Thyroid gland (tissue), 4 donors: Measurements from ENCODE around the gene C11orf71. TPM values are rescaled to one million over a fixed set of nuclear protein-coding genes. Genes with fewer than 3 reads are reported as not detected.

Experiments
- DNase-seq, 2 donors: peaks; one replicate each; pipeline ENCODE4 v3.0.0-alpha.2; 2019
- H3K27ac ChIP-seq, 3 donors: fragments of 200-600 bp; sonication (generic); 1 replicate in 2 of 3; 2 replicates in 1 of 3; pipeline ENCODE4 v1.5.1; 2016 to 2019; ENCODE audit warnings: mild to moderate bottlenecking in 1 of 3, moderate library complexity in 1 of 3
- H3K27me3 ChIP-seq: fragments of 200-600 bp; sonication (generic); one replicate; pipeline ENCODE4 v1.5.1; 2019
- H3K36me3 ChIP-seq, 2 donors: fragments of 200-600 bp; sonication (generic); one replicate each; pipeline ENCODE4 v1.5.1; 2016 to 2019
- H3K4me1 ChIP-seq, 2 donors: fragments of 200-600 bp; sonication (generic); one replicate each; pipeline ENCODE4 v1.5.1; 2017 to 2019
- H3K4me3 ChIP-seq, 3 donors: fragments of 200-600 bp; sonication (generic); replicated peaks in 1 of 3; 1 replicate in 2 of 3; 2 replicates in 1 of 3; pipeline ENCODE4 v1.5.1; 2016; ENCODE audit warnings: mild to moderate bottlenecking in 1 of 3
- H3K9me3 ChIP-seq: fragments of 200-600 bp; sonication (generic); one replicate; pipeline ENCODE4 v1.5.1; 2017
- POLR2A ChIP-seq, 2 donors: fragments of 450-650 bp; IDR thresholded peaks; one replicate each; pipeline ENCODE4 v1.6.1; 2017; ENCODE audit warnings: antibody characterized with exemption in 2 of 2, mild to moderate bottlenecking in 2 of 2, moderate library complexity in 1 of 2
- WGBS, 2 donors: methylation state at CpG; one replicate each; pipeline ENCODE4 v1.1.5; 2017; 5-methylcytosine and 5-hydroxymethylcytosine counted together
- intact Hi-C: fragments of 100-400 bp; cut with DNase I; formaldehyde crosslinking; loops from one replicate; pipeline ENCODE4 v1.15.1; 2023
- total RNA-seq, 4 donors: library from RNA; depleted of rRNA; stranded (reverse); fragments of >200 nt; gene quantifications; one replicate each; pipeline ENCODE4 v1.2.3, GENCODE V29; 2016
- TF ChIP-seq, protein P1 (sequence below), 6 experiments: fragments of 200-600 bp in 3 of 6; fragments of 450-650 bp in 3 of 6; sonication (generic) in 3 of 6; IDR thresholded peaks; one replicate each; pipeline ENCODE4 v1.5.1; 2016 to 2019; ENCODE audit warnings: antibody characterized with exemption in 6 of 6, mild to moderate bottlenecking in 2 of 6, inconsistent platforms in 1 of 6, moderate library complexity in 1 of 6

C11orf71 gene, protein sequence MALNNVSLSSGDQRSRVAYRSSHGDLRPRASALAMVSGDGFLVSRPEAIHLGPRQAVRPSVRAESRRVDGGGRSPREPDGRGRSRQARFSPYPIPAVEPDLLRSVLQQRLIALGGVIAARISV
- 10 to 100 TPM; 13.6 to 19.7 (median 16.2) TPM for total RNA-seq

DNA sequence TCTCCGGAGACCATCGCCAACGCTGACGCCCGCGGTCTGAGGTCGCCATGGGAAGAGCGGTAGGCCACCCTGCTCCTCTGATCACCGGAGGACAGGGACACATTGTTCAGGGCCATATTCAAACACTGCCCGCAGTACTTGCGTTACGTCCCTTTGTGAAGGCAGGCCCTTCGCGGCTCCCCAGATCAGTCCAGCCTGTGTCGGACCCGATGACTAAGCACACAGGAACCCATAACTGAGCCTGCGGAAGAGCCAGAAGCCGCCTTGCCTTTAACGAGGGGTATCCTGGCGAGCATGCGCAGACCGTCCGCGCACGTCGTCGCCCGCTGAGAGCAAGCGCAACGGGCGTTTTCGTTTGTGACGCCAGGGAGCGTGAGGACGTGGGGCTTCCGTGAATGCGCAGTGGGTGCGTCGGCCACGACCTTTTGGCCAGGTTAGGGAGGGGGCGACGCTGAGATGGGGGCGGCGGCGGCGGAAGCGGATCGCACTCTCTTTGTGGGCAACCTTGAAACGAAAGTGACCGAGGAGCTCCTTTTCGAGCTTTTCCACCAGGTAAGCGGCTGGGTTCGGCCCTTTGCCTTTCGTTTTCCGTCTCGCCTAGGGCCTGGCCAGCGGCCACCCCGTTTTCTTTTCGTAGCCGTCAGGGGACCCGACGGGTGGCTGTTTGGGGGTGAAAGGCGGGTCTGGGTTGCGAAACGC lies at the start of gene C11orf71, which contains the start of gene RBM7:
Gene C11orf71, minus strand, starts transcription at position 296 of the 699 bp plus-strand sequence. Its CDS starts 180 bp downstream, at position 116.
Gene RBM7, plus strand, starts transcription at position 451 of the 699 bp plus-strand sequence. Its CDS starts 6 bp downstream, at position 457.
- H3K9me3 ChIP-seq: no peaks in the 10 kb centered on the region
- peak within 1 kb of the TSS; percentile 90 to 99 (median 98) for H3K27ac ChIP-seq
- intact Hi-C loops: no loop called here
- H3K4me1 ChIP-seq: peaks cover 15 to 24% of the 10 kb centered on the region in 2 donors
- TF ChIP-seq POLR2A (IDR thresholded peaks at IDR 0.05): peak; percentile 83 to 99
- TF ChIP-seq, protein P1, sequence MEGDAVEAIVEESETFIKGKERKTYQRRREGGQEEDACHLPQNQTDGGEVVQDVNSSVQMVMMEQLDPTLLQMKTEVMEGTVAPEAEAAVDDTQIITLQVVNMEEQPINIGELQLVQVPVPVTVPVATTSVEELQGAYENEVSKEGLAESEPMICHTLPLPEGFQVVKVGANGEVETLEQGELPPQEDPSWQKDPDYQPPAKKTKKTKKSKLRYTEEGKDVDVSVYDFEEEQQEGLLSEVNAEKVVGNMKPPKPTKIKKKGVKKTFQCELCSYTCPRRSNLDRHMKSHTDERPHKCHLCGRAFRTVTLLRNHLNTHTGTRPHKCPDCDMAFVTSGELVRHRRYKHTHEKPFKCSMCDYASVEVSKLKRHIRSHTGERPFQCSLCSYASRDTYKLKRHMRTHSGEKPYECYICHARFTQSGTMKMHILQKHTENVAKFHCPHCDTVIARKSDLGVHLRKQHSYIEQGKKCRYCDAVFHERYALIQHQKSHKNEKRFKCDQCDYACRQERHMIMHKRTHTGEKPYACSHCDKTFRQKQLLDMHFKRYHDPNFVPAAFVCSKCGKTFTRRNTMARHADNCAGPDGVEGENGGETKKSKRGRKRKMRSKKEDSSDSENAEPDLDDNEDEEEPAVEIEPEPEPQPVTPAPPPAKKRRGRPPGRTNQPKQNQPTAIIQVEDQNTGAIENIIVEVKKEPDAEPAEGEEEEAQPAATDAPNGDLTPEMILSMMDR (IDR thresholded peaks at IDR 0.05): peak in 1 of 6 experiments; percentile 10
- H3K36me3 ChIP-seq: no peaks in the 10 kb centered on the region
- DNase-seq: peak; percentile 97 to 98
- 0 to 1% methylated on average over 35 to 44 of the region's 65 CpGs for WGBS, 2 donors
- no peaks in the 10 kb centered on the region for H3K27me3 ChIP-seq
- peak within 1 kb of the TSS; percentile 46 to 77 (median 59) for H3K4me3 ChIP-seq

DNA sequence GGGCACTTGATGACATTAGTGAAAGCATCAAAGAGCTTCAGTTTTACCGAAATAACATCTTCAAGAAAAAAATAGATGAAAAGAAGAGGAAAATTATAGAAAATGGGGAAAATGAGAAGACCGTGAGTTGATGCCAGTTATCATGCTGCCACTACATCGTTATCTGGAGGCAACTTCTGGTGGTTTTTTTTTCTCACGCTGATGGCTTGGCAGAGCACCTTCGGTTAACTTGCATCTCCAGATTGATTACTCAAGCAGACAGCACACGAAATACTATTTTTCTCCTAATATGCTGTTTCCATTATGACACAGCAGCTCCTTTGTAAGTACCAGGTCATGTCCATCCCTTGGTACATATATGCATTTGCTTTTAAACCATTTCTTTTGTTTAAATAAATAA lies 49.5 kb upstream of the C11orf71 start:
- DNase-seq: no peak
- no peak overlapping the region for H3K27ac ChIP-seq
- 89 to 93% methylated on average over 6 of the region's 6 CpGs for WGBS, 2 donors
- H3K4me3 ChIP-seq: no peak overlapping the region
- H3K9me3 ChIP-seq: no peaks in the 10 kb centered on the region
- no peaks in the 10 kb centered on the region for H3K27me3 ChIP-seq
- intact Hi-C loops: no loop called here
- H3K36me3 ChIP-seq: peaks cover 13 to 20% of the 10 kb centered on the region in 2 donors
- TF ChIP-seq, protein P1 (IDR thresholded peaks at IDR 0.05): no peak
- TF ChIP-seq POLR2A (IDR thresholded peaks at IDR 0.05): no peak
- H3K4me1 ChIP-seq: no peaks in the 10 kb centered on the region

DNA sequence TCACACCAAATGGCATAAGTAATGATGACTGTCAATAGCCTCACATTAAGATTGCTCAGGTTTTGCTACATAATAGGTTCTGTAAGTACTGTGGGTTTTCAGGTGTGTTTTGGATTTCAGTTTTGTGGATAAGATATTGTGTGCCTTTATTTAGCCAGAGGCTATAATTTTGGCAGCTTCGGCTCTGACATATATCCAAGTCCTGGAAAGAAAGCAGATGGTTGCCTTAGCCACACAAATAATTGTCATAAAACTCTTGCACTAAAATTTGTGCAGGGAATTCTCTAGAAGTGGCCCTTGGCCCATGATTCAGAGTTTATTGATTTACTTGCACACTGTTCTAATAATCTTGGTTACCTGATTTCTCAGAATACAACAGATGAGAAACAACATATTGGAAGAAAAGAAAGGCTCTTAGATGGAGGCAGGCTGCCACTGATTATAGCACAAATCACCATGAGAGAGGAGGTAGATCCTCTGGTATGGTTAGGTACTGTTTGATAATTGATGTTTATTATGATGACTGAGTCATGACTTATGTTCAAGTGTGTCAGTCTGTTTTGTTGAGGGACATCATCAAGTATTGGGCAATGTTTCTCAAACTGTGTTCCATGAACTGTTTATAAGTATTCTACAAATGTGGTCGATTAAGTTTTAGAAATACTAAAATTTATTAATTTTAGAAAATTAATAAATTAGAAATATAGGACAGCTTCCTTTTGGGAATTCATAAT lies 48.6 kb upstream of the C11orf71 start:
- H3K9me3 ChIP-seq: no peaks in the 10 kb centered on the region
- no peak for DNase-seq
- TF ChIP-seq POLR2A (IDR thresholded peaks at IDR 0.05): no peak
- TF ChIP-seq, protein P1 (IDR thresholded peaks at IDR 0.05): no peak
- H3K27me3 ChIP-seq: no peaks in the 10 kb centered on the region
- intact Hi-C loops: no loop called here
- no peak overlapping the region for H3K27ac ChIP-seq
- H3K36me3 ChIP-seq: peaks cover 13 to 20% of the 10 kb centered on the region in 2 donors
- H3K4me1 ChIP-seq: no peaks in the 10 kb centered on the region
- H3K4me3 ChIP-seq: no peak overlapping the region
- WGBS, 2 donors: 92 to 94% methylated on average over 2 of the region's 2 CpGs

DNA sequence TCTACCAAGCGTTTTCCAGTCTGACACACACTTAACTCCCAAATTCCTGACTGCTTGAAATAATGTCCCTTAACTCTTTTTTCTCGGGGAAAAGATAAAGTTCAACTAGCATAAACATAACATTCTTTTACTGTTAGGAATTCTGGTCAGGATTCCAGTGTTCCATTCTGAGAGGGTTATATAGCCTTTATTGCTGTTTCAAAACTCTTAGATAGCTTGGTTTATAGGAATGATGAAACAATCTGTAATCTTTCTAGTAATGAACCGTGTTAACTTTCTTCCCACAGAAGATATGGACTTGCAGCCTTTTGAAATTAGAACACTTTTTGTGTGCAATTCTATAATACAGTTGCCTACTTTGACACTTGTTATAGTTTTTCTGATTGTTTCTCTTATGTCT lies 47.6 kb upstream of the C11orf71 start:
- 87 to 90% methylated on average over 3 of the region's 3 CpGs for WGBS, 2 donors
- no peak overlapping the region for H3K27ac ChIP-seq

More for the DNA sequence above, 47.6 kb upstream of the C11orf71 start:
- H3K4me3 ChIP-seq: no peak overlapping the region
- no peak for DNase-seq
- H3K36me3 ChIP-seq: peaks cover 13 to 20% of the 10 kb centered on the region in 2 donors
- no peaks in the 10 kb centered on the region for H3K27me3 ChIP-seq
- TF ChIP-seq, protein P1 (IDR thresholded peaks at IDR 0.05): no peak
- TF ChIP-seq POLR2A (IDR thresholded peaks at IDR 0.05): no peak
- no peaks in the 10 kb centered on the region for H3K9me3 ChIP-seq
- intact Hi-C loops: no loop called here
- no peaks in the 10 kb centered on the region for H3K4me1 ChIP-seq
